NCI-H226 (cell line): Measurements from ENCODE around the gene HNRNPH3.

ENCODE experiments used
- DNase-seq: peaks from one replicate; pipeline ENCODE4 v3.0.0-alpha.2; 2015

The HNRNPH3 gene

DNA sequence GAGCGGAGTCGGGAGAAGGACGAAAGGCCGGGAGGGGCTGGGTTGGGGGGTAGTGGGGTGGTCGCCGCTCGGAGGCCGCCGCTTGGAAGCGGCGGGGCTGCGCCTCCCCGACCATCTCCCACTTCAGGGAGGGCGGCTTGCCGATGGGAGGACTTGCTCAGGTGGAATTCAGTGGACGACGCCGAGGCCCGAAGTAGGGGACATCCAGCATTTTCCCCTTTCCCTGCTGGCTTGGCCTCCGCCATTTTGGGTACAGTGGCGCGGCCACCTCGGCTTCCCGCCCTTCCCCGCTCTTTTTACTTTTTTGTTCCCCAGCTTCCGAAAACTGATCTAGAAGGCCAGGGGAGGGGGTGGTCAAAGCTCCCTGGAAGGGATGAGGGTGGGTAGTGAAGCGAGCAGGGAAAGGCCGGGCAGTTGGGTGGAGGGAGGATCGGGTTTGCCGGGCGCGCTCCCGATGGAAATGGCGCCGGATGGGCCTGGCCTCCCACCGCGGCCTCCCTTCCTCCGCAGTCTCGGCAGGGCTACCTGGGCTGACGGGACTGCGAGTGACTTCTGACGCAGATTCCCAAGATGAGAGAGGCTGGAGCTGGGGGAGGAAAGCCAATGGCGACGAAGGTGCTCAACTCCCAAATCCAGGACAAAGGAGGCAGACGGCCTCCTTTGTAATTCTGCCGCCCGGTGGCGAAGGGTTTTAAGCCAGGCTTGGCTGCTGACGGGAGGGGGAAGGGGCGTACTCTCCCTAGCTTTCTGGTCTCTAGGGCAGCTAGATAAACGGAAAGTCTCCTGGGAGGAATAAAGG, 594 bp downstream of the HNRNPH3 start, which contains the start of gene PBLD:
TSS of gene PBLD (minus strand) at position 670 of the 799 bp plus-strand sequence. CDS start 26,084 bp downstream, outside the sequence.
- DNase-seq, result peak; percentile 75

GRCh38 chr10:68333058-68333395, 1.2 kb downstream of the HNRNPH3 start:
- no peak for DNase-seq

DNA sequence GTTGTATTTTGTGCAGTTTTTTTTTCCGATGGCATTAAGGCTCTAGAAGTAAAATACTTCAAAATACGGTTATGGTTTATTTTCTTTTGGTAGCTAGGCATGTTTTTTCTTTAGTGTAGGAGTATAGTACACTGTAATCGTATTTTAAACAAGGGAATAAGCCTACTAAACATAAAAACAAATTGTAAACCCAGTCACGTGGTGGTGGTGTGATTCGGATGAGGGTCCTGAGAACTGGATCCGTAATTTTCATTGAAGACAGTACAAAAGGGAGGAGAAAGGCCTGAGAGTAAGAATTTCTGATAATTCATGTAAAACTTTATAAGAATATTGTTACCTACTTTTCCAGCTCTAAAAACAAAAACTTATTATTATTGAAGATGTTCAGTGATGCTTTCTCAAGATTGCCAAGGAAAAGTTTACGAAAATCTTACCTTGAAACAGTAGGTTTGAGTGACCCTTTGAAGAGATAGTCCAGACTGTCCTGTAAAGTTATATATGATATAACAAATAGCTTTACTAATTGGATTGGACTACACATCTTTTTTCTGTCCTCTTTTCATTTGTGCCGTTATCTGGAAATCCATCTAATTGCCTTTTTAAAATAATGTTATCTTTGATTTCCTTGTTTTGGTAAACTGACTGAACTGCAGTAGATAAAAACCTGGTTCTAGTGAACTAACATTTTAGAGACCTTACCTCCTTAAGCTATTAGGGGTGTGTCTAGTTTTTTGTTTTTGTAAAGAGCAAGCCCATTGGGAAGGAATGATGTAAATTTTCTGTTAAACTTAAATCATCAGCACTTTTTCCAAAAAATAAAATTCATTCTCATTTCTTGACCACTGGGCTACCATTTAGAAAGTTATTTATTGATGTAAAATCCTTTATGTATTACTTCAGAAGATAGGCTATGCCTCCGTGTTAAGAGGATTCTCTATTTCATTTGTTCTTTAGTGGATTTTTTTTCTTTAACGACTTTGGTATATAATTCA, 1.9 kb downstream of the HNRNPH3 start:
- no peak for DNase-seq

GRCh38 chr10:68334672-68335467, 3.0 kb downstream of the HNRNPH3 start:
- no peak for DNase-seq

DNA sequence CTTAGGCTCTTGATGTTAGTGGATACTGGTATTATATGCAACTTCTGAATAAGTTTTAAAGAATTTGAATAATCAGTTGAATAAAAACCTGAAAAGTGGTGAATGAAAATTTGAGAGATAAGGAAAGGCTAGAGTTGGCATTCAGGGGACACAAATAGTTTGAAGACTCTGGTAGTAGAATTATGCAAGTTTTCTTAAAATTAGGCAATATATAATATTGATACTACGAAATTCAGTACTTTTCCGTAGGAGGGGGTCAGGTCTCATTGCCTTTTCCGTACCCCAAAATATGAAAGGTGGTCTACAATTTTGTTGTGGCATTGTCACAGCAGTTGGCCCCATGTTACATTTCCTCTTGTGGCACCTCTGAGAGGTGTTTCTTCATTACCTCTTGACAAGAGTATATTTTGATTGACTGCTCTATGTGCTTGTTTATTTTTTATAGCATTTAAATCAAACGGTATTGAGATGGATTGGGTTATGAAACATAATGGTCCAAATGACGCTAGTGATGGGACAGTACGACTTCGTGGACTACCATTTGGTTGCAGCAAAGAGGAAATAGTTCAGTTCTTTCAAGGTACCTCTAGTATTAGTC, 5.0 kb downstream of the HNRNPH3 start:
- DNase-seq, result no peak

- DNase-seq, result no peak
These were observed 8.7 kb downstream of the HNRNPH3 start for GRCh38 chr10:68340358-68341080.

GRCh38 chr10:68342909-68343516, 11.1 kb downstream of the HNRNPH3 start:
- DNase-seq, result no peak

DNA sequence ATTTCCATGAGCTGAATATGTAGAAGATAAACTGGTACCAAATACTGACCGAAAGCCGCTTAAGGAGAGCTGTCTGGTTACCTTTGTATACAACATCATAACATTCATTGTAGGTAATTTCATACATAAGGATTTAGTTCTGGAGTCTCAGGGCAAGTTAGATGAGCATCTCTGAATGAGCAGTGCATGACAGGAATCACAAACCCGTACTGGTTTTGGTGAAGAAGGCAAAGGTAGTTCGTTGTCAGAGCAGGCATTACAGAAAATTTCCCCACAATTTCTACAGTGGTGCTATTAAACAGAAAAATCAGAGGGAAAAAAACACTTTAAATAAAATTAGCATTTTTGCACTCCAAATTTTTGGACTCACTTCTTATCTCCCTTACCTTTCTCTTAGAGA, 13.8 kb downstream of the HNRNPH3 start:
- DNase-seq, result no peak

DNA sequence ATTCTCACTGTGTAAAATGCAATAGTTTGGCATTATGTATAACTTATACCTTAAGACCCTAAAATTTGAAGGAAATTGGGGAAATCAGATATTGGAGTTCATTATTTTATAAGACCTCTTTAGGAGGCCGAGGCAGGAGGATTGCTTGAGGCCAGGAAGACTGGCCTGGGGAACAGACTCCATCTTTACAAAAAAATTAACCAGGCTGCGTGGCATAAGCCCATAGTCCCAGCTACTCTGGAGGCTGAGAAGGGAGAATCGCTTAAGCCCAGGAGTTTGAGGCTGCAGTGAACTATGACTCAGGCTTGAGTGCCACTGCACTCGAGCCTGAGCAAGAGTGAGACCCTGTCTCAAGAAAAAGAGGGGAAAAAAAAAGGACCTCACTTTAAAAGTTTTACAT, 14.9 kb downstream of the HNRNPH3 start:
- no peak for DNase-seq

DNA sequence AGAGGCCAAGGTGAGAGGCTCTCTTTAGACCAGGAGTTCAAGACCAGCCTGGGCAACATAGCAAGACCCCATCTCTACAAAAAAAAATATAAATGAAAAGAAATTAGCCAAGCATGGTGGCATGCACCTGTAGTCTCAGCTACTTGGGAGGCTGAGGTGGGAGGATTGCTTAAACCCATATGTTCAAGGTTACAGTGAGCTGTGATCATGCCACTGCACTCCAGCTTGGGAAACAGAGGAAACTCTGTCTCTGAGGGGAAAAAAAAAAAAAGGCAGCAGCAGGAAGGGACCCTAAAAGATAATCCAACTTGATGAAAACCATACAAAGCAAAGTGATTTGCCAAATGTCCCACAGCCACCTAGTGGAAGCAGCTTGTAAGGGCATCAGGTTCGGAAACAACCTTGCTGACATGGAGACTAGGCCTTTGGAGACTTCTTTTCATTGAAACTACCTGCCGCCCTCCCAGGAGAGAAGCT, 16.4 kb downstream of the HNRNPH3 start:
- peak; percentile 18 for DNase-seq

- DNase-seq, result no peak
These were observed 21.7 kb downstream of the HNRNPH3 start for GRCh38 chr10:68353537-68353936.

DNA sequence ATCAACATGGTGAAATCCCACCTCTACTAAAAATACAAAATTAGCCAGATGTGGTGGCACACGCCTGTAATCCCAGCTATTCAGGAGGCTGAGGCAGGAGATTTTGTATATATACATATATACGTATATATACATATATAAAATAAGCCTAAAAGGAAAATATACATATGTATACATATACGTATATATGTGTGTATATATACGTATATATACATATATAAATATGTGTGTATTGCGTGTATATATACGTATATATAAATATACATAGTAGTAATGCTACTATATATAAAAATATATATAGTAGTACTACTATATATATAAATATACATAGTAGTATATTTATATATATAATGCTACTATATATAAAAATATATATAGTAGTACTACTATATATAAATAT, 27.3 kb downstream of the HNRNPH3 start:
- DNase-seq, result no peak

DNA sequence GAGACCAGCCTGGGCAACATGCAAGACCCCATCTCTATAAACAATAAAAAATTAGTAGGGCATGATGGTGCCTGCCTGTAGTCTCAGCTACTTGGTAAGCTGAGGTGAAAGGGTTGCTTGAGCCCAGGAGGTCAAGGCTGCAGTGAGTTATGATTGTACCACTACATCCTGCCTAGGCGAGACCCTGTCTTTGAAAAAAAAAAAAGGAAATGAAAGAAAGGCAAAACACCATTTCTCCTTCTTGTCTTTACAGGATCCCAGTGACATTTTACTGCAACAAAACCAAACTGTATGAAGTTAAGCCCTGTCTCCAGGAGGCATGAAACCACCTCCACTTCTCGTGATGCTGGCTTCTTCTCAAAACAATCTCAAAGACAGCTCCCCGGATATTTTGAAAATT, 30.7 kb downstream of the HNRNPH3 start:
- DNase-seq, result no peak

DNA sequence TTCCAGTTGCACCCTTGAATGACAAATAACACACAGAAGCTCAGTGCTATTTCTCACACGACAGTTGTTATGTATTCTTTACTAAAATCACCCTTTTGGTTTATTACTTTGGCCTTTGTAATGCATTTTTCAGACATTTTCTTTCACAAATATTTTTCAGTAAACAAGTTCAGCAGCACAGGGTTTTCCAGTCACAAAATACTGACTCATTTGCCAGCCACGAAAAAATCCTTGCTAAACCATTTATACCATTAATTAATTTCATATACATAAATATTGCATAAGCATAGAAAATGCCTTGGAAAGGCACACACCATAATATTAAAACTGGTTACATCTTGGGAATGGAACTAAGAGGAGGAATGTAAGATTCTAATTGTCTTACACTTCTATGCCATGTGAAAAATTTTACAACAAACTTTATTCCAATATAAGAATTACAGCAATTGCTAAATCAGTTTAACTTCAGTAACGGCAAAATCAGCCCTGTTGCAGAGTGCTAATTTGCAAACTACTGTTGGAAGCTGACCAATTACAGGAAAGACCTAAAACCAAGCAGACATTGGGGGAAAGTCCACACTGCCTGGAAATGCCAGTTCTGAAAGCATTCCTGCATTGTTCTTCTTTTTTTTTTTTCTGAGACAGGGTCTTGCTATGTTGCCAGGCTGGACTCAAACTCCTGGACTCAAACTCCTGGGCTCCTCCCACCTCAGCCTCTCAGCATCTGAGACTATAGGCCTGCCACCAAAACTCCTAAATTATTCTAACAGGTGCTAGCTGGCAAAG, 32.4 kb downstream of the HNRNPH3 start:
- DNase-seq, result no peak

DNA sequence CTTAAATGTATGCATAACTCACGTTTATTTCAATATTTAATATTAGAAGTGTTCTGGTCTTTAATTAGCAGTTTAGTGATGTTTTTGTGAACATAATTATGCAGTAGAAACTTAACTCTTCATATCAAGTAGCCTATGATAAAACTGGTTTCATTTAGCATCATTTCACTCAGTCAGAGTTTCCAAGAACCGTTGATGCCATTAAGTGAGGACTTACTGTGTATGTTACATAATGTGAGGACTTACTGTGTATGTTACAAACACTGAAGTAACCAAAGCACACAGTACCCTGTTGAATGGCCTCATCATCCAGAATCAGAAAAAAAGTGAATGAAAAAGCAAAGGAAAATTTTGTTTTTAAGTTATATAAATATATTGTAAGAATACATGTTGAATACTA, 33.7 kb downstream of the HNRNPH3 start:
- no peak for DNase-seq

DNA sequence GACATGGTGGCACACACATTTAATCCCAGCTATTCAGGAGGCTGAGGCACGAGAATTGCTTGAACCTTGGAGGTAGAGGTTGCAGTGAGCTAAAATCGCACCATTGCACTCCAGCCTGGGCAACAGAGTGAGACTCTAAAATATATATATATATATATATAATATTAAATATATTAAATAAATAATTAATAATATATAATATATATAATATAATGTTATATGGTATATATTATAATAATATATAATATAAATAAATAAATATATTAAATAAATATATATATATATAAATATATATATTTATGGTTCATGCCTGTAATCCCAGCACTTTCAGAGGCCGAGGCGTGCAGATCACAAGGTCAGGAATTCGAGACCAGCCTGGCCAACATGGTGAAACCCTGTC, 34.7 kb downstream of the HNRNPH3 start:
- no peak for DNase-seq

- no peak for DNase-seq
These were observed 35.3 kb downstream of the HNRNPH3 start for GRCh38 chr10:68367121-68367520.

DNA sequence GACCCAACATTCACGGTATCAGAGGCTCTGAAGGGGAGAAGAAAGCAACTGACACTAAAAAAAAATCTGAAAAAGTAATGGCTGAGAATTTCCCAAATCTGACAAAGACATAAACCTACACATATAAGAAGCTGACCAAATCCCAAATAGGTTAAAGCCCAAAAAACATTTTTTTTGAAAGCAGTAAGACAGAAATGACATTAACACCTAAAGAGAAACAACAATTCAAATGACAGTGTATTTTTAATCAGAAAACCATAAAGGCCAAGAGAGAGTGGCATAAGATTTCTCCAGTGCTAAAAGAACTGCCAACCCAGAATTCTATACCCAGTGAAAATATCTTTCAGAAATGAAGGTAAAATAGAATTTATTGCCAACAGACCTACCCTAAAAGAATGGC, 39.7 kb downstream of the HNRNPH3 start:
- DNase-seq, result no peak

DNA sequence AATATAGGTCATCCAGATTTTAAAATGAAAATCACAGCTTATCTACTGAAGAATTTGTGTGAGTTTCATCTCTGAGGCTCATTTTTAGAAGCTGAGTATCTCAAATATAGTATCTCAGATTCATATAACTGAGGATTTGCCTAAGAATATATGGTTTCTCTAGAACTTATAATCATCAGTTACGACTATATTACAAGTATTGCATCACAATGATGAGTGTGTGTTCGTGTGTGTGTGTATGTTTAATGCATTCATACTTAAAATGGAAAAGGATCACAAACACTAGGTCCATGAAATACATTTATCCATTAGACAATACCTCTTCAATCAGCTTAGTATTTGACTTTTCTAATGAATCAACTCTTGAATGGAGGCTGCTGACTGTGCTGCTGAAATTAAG, 53.9 kb downstream of the HNRNPH3 start:
- DNase-seq, result no peak
